GM04503 (cell line): ENCODE data around the gene OR51D1.

Source experiments
- DNase-seq: peaks from one replicate; pipeline ENCODE4 v3.0.0-alpha.2; 2012; ENCODE audit warnings: low read depth

The OR51D1 gene

GRCh38 chr11:4645974-4646373, 8.7 kb downstream of the OR51D1 start:
- no peak for DNase-seq

GRCh38 chr11:4647766-4648165, 10.5 kb downstream of the OR51D1 start:
- DNase-seq: no peak

- no peak for DNase-seq
Observed at GRCh38 chr11:4654635-4655369, 17.5 kb downstream of the OR51D1 start.

- DNase-seq: no peak
Observed at GRCh38 chr11:4658629-4659445, 21.6 kb downstream of the OR51D1 start.

- no peak for DNase-seq
Observed at GRCh38 chr11:4662876-4663275, 25.6 kb downstream of the OR51D1 start.

GRCh38 chr11:4664183-4664582, 26.9 kb downstream of the OR51D1 start:
- DNase-seq: no peak

- no peak for DNase-seq
Observed at GRCh38 chr11:4664786-4665185, 27.5 kb downstream of the OR51D1 start.

GRCh38 chr11:4665424-4665823, 28.1 kb downstream of the OR51D1 start:
- DNase-seq: no peak

GRCh38 chr11:4671741-4672140, 34.5 kb downstream of the OR51D1 start:
- no peak for DNase-seq

GRCh38 chr11:4672470-4672869, 35.2 kb downstream of the OR51D1 start:
- DNase-seq: no peak

GRCh38 chr11:4673781-4674180, 36.5 kb downstream of the OR51D1 start:
- DNase-seq: no peak

- DNase-seq: no peak
Observed at GRCh38 chr11:4677948-4678347, 40.7 kb downstream of the OR51D1 start.

- no peak for DNase-seq
Observed at GRCh38 chr11:4680341-4680740, 43.1 kb downstream of the OR51D1 start.

GRCh38 chr11:4682623-4683419, 45.5 kb downstream of the OR51D1 start:
- no peak for DNase-seq

GRCh38 chr11:4684631-4685285, 47.5 kb downstream of the OR51D1 start:
- no peak for DNase-seq
